OCI-LY7 (cell line): ENCODE measurements around the gene ALDH1A2.

Experiments used
- EZH2phosphoT487 ChIP-seq: fragments of 200-600 bp; sonication (generic); IDR thresholded peaks from 2 replicates; pipeline ENCODE4 v1.6.1; 2018; ENCODE audit warnings: low read depth, borderline replicate concordance, mild to moderate bottlenecking, mixed run types, antibody characterized with exemption, low read length, moderate library complexity, mixed read lengths
- TF ChIP-seq, protein P1 (sequence below): fragments of 200-600 bp; sonication (generic); conservative IDR thresholded peaks from 2 replicates; pipeline ENCODE4 v1.5.1; 2014; ENCODE audit warnings: mild to moderate bottlenecking, antibody characterized with exemption, low read length, moderate library complexity, mixed read lengths

- TF ChIP-seq, protein P1, sequence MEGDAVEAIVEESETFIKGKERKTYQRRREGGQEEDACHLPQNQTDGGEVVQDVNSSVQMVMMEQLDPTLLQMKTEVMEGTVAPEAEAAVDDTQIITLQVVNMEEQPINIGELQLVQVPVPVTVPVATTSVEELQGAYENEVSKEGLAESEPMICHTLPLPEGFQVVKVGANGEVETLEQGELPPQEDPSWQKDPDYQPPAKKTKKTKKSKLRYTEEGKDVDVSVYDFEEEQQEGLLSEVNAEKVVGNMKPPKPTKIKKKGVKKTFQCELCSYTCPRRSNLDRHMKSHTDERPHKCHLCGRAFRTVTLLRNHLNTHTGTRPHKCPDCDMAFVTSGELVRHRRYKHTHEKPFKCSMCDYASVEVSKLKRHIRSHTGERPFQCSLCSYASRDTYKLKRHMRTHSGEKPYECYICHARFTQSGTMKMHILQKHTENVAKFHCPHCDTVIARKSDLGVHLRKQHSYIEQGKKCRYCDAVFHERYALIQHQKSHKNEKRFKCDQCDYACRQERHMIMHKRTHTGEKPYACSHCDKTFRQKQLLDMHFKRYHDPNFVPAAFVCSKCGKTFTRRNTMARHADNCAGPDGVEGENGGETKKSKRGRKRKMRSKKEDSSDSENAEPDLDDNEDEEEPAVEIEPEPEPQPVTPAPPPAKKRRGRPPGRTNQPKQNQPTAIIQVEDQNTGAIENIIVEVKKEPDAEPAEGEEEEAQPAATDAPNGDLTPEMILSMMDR = no peak
- no peak for TF ChIP-seq EZH2phosphoT487
Observed at GRCh38 chr15:58049520-58050227, 15.8 kb downstream of the ALDH1A2 start.
